ENCODE results near the gene DOK7.
"Not testable (repeated sequence)": the region's sequence is repeated elsewhere in the genome, so short reads cannot be mapped to it uniquely, and the experiment has no call there.

Gene DOK7

GRCh38 chr4:3505231-3505630, 42.1 kb downstream of the DOK7 start:
- DNase-seq (ENCODE audit: low read depth): no peak
- H3K4me3 ChIP-seq (ENCODE audit: low read length): no peak overlapping the region
- TF ChIP-seq, protein P1, sequence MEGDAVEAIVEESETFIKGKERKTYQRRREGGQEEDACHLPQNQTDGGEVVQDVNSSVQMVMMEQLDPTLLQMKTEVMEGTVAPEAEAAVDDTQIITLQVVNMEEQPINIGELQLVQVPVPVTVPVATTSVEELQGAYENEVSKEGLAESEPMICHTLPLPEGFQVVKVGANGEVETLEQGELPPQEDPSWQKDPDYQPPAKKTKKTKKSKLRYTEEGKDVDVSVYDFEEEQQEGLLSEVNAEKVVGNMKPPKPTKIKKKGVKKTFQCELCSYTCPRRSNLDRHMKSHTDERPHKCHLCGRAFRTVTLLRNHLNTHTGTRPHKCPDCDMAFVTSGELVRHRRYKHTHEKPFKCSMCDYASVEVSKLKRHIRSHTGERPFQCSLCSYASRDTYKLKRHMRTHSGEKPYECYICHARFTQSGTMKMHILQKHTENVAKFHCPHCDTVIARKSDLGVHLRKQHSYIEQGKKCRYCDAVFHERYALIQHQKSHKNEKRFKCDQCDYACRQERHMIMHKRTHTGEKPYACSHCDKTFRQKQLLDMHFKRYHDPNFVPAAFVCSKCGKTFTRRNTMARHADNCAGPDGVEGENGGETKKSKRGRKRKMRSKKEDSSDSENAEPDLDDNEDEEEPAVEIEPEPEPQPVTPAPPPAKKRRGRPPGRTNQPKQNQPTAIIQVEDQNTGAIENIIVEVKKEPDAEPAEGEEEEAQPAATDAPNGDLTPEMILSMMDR (conservative IDR thresholded peaks at IDR 0.05; ENCODE audit: low read length): no peak

DNA sequence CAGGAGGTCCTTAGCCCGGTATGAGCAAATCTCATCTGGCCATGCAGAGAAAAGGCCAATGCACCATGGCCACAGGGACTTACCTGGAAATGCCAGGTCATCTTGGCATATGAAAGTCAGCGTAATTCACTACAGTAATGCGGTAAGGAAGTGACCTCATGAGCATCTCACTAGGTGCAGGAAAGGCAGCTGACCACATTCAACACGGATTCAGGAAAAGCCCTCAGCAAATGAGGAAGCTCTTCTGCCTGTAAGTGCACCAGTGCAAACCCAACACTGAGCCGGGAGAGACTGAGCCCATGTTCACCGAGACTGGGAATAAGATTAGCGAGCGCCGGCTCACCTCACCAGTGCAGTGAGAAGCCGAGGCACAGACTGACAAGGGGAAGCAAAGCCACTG, 45.4 kb downstream of the DOK7 start:
- no peak overlapping the region for H3K4me3 ChIP-seq (ENCODE audit: low read length)
- TF ChIP-seq, protein P1 (conservative IDR thresholded peaks at IDR 0.05; ENCODE audit: low read length): no peak
- DNase-seq (ENCODE audit: low read depth): no peak

- DNase-seq (ENCODE audit: low read depth): no peak
- H3K4me3 ChIP-seq (ENCODE audit: low read length): no peak overlapping the region
- TF ChIP-seq, protein P1 (conservative IDR thresholded peaks at IDR 0.05; ENCODE audit: low read length): no peak
Measured at GRCh38 chr4:3510481-3510880, 47.4 kb downstream of the DOK7 start.

DNA sequence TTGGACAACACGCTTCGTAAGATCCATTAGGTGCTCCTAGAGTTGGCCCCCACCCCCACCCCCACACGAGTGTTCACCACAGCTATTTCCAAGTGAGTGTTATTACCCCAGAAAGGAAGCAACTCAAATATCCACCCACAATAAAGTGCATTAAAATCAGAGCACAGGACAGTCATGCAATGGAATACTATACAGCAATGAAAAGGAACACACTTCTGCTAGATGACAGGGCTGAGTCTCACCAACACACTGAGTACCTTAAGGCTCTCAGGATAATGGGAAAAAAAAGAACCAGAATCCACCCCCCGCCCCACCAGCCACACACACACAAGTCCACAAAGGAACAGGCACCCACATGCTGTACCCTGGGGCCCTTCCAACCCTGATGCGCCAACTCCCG, 48.1 kb downstream of the DOK7 start:
- TF ChIP-seq, protein P1 (conservative IDR thresholded peaks at IDR 0.05; ENCODE audit: low read length): no peak
- DNase-seq (ENCODE audit: low read depth): no peak
- no peak overlapping the region for H3K4me3 ChIP-seq (ENCODE audit: low read length)

- DNase-seq (ENCODE audit: low read depth); H3K4me3 ChIP-seq (ENCODE audit: low read length): not testable (repeated sequence)
Measured at GRCh38 chr4:3511601-3512000, 48.5 kb downstream of the DOK7 start.

DNA sequence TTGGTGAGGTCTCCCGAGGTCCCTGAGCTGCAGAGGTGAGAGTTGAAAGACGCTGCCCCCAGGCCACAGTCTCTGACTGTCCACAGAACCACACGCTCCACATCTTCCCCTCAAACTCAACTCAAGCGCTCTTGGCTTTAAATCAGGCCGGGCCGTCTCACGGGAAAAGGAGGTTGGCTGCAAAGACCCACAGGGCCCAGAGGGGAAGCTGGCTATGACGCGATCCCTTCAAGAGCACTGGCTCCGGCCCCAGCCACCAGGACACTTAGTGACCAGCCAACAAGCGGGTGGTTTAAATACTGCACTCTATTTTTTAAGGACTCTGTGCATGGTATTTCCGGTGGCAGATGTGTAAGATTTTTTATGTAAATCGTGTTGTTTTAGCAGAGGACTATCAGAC, 49.2 kb downstream of the DOK7 start:
- no peak overlapping the region for H3K4me3 ChIP-seq (ENCODE audit: low read length)
- TF ChIP-seq, protein P1 (conservative IDR thresholded peaks at IDR 0.05; ENCODE audit: low read length): no peak
- no peak for DNase-seq (ENCODE audit: low read depth)

GRCh38 chr4:3512719-3513118, 49.6 kb downstream of the DOK7 start:
- DNase-seq (ENCODE audit: low read depth): no peak
- H3K4me3 ChIP-seq (ENCODE audit: low read length): no peak overlapping the region
- TF ChIP-seq, protein P1 (conservative IDR thresholded peaks at IDR 0.05; ENCODE audit: low read length): no peak

DNA sequence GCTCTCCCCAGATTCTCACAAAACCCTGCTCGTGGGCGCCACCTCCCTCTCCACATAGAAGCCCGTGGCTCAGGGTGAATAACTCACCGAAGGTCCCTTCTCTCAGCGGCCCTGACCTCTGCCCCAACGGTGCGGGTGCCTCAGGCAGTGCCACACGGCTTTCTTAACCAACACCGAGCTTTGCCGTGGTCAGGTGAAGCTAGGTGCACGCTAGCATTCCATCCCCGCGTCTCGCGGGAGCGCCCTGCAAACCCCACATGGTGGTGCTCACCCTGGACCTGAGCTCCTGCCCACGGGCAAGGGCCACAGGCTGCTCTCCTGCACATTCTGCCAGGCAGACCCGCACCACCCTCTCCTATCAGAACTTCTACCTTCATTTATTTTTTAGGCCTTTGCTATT, 50.7 kb downstream of the DOK7 start:
- DNase-seq (ENCODE audit: low read depth): no peak
- TF ChIP-seq, protein P1 (conservative IDR thresholded peaks at IDR 0.05; ENCODE audit: low read length): no peak
- H3K4me3 ChIP-seq (ENCODE audit: low read length): no peak overlapping the region
